AG20443 (cell line): Measurements from ENCODE around the gene VENTX.

ENCODE experiments used
- DNase-seq: peaks from one replicate; pipeline ENCODE4 v3.0.0; 2012; ENCODE audit warnings: low spot score, mixed read lengths

Gene VENTX

GRCh38 chr10:133236401-133237240, 1.0 kb upstream of the VENTX start:
- no peak for DNase-seq

DNA sequence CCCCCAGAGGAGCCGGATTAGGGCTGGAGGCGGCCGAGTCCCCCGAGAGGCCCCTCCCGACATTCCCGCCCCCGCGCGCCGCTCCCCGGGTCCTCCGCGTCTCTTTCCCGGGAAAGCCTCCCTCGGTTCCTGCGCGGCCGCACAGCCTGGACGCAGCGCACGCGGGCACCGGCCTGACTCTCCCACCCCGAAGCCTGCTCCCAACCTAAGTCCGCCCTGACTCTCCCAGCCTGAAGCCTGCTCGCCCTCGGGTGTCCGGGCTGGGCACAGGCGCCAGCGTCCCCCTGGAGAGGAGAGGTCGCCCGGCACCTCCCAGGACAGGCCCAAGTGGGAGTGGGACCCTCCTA, 441 bp upstream of the VENTX start:
- DNase-seq, result no peak

DNA sequence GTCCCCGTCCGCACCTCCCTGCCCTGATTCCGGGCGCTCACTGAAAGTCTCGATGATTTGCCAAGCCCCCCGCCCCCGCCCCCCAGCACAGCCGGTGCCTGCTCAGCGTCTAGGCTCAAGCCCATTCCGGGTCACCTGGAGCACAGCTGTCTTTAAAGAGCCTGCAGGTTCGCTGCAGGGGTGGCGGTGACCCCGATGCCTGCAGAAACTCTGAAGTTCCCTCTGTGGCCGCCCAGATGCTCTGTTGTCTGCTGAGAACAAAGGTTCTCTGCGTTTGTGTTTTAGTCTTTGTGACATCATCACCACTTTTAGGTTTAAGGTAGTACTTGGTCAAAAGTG, 780 bp downstream of the VENTX start:
- DNase-seq, result no peak

DNA sequence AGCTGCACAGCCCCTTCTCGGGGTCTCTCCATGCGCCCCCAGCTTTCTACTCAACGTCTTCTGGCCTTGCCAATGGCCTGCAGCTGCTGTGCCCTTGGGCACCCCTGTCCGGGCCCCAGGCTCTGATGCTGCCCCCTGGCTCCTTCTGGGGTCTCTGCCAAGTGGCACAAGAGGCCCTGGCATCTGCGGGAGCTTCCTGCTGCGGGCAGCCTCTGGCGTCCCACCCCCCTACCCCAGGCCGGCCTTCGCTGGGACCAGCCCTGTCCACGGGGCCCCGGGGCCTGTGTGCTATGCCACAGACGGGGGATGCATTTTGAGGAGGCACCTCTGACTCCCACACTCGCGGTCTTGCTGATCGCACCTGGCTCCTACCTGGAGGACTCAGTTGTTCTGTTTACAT, 2.3 kb downstream of the VENTX start:
- DNase-seq, result no peak

DNA sequence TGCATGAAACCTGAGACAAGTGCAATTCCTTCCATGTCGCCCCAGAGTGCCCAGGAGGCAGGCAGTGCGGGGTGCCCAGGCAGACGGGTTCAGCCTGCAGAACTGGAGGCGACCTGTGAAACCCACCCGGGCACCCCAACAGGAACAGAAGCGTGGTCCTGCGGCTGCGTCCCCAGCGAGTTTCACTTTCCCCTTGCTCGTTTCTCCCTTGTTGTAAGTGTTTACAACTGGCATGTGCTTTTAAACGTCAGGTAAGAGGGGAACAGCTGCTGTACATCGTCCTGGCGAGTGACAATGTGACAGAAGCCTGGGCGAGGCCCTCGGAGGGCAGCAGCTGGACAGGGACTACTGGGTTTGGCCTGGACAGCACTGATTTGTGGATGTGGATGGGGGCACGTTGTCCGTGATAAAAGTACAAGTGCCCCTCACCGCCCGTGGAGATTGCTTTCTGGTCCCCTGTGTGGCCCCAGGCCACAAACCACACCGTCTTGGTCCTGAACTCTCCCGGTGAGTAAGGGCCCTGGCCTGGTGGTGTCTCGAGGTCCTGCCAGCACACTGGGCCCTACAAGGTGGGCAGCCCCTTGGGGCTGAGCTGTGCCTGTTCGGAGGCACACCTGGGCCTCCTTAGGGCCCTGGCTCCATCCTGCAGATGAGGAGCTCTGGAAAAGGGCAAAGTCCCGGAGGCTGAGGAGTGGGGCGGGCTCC, 4.0 kb downstream of the VENTX start:
- no peak for DNase-seq

DNA sequence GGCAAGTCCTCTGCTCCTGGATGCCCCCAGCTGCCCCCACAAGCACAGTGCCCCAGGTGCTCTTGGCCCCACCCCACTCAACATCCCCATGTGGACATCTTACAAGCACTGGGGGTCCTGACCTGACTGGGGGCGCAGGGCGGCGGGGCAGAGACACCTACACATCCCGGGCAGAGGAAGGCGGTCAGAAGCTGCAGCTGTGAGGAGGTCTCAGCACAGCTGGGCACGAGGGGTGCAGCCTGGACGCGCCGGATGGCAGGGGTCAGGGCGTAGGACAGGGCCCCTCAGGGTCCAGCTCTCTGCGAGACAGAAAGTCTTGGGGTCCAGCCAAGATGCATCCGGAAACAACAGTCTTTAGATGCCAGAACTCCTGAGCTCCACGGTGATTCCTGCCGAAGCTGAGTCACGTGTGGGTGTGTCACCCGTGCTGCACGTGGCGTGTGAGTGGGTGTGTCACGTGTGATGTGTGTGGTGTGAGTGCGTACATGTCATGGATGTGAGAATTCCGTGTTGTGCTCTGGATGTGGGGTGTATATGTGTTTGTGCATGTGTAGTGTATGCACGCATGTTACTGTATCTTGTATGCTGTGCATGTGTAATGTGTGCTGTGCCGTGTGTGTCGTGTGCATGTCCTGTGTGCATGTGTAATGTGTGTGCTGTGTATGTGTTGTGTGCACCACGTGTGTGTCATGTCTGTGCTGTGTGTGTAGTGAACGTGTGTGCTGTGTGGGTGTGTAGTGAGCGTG, 5.1 kb downstream of the VENTX start:
- peak; percentile 56 for DNase-seq

GRCh38 chr10:133243593-133243992, 5.9 kb downstream of the VENTX start:
- DNase-seq, result no peak

DNA sequence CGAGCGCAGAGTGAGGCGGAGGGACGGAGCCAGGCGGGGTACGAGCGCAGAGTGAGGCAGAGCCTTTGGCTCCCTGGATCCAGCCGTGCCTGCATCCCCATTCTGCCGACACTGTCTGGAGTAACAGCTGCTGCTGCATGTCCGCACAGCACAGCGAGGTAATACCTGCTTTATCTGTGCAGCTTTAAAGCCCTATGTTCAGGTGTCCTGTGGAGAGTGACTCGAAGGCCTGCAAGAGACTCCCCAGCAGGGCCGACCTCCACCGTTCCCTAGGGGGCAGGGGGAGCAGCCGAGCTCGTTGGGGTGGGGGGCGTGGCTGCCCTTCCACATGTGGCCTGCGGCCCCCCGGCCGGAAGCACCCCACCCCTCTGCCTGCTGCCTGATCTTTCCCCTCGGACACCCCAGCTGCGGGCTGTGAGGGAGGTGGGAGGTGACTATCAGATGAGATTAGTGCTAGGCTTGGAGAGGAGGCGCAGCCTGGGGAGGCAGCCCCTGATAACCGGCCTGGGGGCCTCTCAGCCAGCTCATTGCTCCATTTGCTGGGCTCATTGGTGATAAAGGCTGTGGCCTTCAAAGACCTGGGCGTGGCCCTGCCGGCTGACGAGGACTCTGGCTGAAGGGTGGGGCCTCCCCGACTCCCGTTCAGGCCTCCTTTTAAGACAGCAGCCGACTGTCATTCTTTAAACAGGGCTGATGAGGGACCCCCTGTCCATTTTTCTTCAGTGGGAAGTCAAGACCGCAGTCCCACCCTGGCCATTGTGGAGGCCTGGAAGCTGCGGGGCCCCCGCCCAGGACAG, 8.0 kb downstream of the VENTX start:
- DNase-seq, result peak; percentile 67

- DNase-seq, result no peak
These were observed 8.6 kb downstream of the VENTX start for GRCh38 chr10:133246236-133246626.

DNA sequence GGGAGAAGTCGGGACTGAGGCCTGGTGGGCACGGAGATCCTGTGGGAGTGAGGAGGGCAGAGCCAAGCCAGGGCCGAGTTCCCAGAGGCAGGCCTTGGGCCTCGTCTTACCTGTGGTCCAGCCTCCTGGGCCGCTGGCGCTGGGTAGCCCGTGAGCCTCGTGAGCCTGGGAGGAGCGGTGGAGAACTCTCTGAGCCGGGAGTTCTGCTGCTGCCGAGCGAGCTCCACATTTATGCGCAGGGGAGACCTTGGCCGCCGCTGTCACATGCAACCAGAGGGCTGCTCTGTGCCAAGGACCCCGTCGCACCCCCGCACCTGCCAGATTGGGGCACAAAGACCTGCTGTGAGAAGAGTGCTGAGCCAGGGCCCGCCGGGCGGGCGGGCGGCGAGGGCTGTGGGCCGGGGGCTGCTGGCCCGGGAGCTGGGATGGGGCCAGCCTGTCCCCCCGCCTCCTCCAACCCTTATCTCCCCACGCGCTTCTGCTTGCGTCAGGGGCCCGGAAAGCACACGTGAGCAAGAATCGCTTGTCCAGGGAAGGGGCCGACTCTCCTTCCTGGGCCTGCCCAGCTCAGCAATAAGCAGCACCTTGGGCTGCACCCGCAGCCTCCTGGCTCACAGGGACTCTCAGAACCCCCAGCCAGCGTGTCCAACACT, 10.2 kb downstream of the VENTX start:
- no peak for DNase-seq

GRCh38 chr10:133248334-133248715, 10.7 kb downstream of the VENTX start:
- DNase-seq, result no peak

GRCh38 chr10:133249094-133249780, 11.6 kb downstream of the VENTX start:
- no peak for DNase-seq

DNA sequence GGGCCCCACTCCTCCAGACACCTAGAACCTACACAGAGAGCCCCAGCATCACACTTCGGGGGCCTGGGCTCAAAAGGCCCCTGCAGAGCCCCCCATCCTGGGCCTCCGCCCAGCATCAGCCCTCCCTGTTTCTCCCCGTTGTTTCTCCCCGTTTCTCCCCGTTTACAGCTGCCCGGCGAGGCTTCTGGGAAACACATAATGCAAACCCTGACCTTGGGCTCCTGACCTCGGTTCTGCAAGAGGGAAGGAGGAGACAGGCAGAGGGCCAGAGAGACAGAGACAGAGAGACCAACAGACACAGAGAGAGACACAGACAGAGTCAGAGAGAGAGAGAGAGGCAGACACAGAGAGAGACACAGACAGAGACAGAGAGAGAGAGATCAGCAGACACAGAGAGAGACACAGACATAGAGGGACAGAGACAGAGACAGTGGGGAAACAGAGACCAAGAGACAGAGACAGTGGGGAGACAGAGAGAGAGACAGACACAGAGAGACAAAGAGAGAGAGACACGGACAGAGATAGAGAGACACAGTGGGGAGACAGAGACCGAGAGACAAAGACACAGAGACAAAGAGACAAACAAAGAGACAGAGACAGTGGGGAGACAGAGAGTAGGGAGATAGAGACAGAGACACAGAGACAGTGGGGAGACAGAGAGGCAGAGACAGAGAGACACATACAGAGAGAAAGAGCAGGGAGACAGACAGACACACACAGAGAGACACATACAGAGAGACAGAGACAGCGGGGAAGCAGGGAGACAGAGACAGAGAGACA, 12.5 kb downstream of the VENTX start:
- no peak for DNase-seq

DNA sequence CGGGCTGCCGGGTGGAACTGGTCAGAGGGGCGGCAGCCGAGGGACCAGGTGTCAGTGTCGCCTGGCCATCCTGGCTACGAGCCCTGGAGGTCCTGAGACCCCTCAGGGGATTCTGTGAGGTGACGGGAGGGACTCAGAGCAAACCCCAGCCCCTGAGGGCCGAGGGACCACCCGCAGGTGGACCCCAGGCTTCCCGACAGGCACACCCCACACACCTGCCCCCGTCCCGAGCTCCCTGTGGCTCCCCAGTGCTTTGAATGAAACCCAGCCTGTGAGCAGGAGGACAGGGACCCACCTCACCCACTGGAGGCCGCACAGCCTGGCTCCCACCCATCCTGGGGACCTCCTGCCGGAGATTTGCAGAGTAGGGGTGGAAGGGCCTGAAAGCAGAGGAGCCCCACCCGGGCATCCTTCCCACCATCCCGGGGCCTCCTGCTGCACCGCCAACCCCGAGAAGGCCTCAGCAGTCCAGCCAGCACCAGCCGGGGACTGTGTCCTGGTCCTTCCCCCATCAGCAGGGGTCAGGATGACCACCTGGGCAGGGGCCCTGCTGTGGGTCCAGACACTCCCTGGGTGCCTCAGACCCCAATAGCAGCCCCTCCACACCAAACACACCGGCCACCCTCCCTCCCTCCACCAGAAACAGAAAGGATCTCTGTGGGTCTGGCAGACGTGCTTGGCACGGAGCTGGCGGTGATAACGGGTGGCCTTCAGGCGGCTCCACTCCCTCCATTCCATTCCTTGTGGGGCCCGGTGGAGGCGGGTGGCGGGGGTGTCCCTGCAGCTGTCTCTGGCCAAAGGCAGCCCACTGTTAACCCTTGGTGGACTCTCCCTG, 13.9 kb downstream of the VENTX start:
- DNase-seq, result no peak

GRCh38 chr10:133252223-133252552, 14.5 kb downstream of the VENTX start:
- no peak for DNase-seq

GRCh38 chr10:133253361-133253955, 15.8 kb downstream of the VENTX start:
- no peak for DNase-seq

DNA sequence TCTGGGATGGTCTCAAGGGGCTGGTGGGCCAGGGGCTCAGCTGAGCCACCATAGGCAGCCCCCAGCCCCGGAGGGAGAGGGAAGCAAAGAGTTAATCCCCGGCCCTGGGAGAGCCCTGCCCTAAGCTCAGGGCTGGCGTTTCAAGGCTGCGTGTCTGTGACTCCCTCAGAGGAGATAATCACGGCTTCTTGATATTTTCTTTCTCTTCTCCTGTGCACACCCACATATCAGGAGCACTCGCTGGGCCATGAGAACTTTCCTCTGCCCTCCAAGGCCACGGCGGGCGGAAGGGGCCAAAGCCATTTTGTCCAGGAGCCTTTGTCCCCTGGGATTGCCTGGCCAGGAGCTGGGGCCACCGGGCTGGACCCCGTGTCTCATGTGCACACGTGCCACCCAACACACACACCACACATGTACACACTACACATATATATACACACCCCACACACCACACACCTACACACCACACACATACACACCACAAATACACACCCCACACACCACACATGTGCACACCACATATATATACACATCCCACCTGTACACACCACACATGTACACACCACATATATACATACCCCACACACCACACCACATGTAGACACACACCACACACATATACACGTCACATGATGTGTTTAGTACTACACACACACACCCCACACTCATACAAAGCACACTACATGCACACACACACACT, 16.9 kb downstream of the VENTX start:
- no peak for DNase-seq

GRCh38 chr10:133255323-133255722, 17.7 kb downstream of the VENTX start:
- DNase-seq, result no peak
